GM10248 (cell line): Measurements from ENCODE around the gene KDM8.
"Not testable (repeated sequence)": the region's sequence is repeated elsewhere in the genome, so short reads cannot be mapped to it uniquely, and the experiment has no call there.

Experiments
- CTCF ChIA-PET: fragments of 300-600 bp; sonication (Branson Sonifier 250); formaldehyde crosslinking; extraction: SDS; loops from one replicate; lab custom pipeline; 2021; ENCODE audit warnings: antibody characterized with exemption; lab: Yijun Ruan, JAX
- POLR2A ChIA-PET: fragments of 350-650 bp; sonication (Branson Sonifier 250); formaldehyde crosslinking; extraction: SDS; loops from one replicate; lab custom pipeline; 2020; ENCODE audit warnings: antibody characterized with exemption; lab: Yijun Ruan, JAX
- DNase-seq: peaks from one replicate; pipeline ENCODE4 v3.0.0; 2012; ENCODE audit errors: extremely low spot score
- TF ChIP-seq, protein P1 (sequence below): IDR thresholded peaks from 2 replicates; pipeline ENCODE4 v1.5.1; 2012; ENCODE audit warnings: mild to moderate bottlenecking, low read depth; ENCODE audit errors: extremely low read depth, missing control alignments, control extremely low read depth

Gene KDM8

DNA sequence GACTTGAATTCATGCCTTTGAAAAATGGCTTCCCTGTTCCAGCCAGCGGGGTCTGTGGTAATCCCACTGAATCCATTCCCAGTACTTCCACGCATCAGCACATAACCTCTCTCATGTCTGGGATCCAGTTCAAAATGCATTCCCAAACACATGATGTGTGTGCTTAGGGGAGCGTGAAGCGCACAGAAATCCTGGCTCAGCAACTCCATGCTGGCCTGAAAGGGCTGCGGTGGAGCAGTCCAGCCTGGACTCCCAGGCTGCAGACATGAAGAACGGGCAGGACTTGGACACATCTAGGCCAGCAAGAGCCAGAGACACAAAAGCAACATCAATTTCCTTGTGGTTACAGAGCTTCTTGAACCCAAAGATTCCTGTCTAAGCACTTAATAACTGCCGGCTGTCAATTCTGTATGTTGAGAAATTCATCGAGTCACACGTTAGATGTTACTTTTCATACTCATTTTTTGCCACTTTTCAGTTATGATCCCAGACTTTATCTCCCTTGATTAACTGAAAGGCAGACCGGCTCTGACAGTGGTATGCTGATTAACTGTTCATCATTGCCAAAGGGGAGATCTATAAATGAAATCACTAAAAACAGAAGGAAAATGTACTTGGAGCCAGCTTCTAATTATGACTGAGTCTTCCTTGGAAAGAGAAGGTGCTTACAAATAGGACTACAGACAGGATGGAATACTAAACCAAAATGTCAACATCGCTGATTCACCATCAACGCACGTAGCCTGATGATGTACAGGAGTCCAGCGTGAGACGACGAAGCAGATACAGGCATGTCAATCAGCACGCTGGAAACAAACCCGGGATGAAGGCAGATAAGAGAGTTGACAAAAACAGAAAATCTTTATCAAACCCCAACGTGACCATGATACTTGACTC is 42.2 kb downstream of the KDM8 start:
- ChIA-PET CTCF (interaction anchor here (1.5 to 13.5 kb wide), 2 partner anchors 9 to 12 kb away, joined by 3 to 127 read pairs; no protein-coding TSS in a partner anchor), POLR2A (no interaction called here)
- no peak for DNase-seq
- TF ChIP-seq, protein P1, sequence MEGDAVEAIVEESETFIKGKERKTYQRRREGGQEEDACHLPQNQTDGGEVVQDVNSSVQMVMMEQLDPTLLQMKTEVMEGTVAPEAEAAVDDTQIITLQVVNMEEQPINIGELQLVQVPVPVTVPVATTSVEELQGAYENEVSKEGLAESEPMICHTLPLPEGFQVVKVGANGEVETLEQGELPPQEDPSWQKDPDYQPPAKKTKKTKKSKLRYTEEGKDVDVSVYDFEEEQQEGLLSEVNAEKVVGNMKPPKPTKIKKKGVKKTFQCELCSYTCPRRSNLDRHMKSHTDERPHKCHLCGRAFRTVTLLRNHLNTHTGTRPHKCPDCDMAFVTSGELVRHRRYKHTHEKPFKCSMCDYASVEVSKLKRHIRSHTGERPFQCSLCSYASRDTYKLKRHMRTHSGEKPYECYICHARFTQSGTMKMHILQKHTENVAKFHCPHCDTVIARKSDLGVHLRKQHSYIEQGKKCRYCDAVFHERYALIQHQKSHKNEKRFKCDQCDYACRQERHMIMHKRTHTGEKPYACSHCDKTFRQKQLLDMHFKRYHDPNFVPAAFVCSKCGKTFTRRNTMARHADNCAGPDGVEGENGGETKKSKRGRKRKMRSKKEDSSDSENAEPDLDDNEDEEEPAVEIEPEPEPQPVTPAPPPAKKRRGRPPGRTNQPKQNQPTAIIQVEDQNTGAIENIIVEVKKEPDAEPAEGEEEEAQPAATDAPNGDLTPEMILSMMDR, result no peak

DNA sequence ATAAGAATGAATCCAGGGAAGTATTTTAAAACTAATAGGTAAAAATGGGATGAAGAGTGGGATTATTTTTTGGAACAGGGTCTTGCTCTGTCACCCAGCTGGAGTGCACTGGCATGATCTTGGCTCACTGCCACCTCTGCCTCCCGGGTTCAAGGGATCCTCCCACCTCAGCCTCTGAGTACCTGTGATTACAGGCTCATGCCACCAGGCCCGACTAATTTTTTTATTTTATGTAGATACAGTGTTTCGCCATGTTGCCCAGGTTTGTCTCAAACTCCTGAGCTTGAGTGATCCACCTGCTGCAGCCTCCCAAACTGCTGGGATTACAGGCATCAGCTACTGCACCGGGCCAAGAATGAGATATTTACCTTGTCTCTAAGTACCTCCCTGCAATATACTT is 43.1 kb downstream of the KDM8 start:
- ChIA-PET POLR2A (no interaction called here), CTCF (interaction anchor here (0.8 to 13.5 kb wide), 3 partner anchors 10 to 122 kb away, joined by 3 to 127 read pairs (median 3); no protein-coding TSS in a partner anchor)
- no peak for DNase-seq
- TF ChIP-seq, protein P1, result no peak

DNA sequence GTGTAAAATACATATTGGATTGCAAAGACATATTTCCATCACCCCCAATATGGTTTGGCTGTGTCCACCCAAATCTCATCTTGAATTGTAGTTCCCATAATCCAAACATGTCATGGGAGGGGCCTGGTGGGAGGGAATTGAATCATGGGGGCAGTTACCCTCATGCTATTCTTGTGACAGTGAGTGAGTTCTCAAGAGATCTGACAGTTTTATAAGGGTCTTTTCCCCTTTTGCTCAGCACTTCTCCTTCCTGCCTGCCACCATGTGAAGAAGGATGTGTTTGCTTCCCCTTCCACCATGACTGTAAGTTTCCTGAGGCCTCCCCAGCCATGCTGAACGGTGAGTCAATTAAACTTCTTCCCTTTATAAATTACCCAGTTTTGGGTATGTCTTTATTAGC is 43.8 kb downstream of the KDM8 start:
- CTCF ChIA-PET, result interaction anchor here (1.5 to 13.5 kb wide), 2 partner anchors 10 to 11 kb away, joined by 3 to 127 read pairs; no protein-coding TSS in a partner anchor
- POLR2A ChIA-PET, DNase-seq: not testable (repeated sequence)

DNA sequence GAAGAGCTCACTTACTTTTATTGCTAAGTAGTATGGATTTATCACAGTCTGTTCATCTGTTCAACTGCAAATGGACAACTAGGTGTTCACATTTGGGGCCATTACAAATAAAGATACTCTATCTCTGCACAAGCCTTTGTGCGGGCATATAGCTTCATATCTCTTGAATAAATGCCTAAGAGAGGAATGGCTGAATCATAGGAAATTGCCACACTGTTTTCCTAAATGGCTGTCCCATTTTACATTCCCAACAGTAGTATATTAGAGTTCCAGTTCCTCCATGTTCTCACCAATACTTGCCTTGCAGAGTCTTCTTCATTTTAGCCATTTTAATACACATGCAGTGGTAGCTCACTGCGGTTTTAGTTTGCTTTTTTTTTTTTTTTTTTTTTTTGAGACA is 44.7 kb downstream of the KDM8 start:
- DNase-seq, result no peak
- TF ChIP-seq, protein P1, result no peak
- CTCF ChIA-PET, result interaction anchor here (13.5 kb wide), 1 partner anchor 12 kb away, joined by 127 read pairs; no protein-coding TSS in a partner anchor
- POLR2A ChIA-PET, result interaction anchor here (0.6 kb wide), 1 partner anchor 8 kb away, joined by 7 read pairs; no protein-coding TSS in a partner anchor

DNA sequence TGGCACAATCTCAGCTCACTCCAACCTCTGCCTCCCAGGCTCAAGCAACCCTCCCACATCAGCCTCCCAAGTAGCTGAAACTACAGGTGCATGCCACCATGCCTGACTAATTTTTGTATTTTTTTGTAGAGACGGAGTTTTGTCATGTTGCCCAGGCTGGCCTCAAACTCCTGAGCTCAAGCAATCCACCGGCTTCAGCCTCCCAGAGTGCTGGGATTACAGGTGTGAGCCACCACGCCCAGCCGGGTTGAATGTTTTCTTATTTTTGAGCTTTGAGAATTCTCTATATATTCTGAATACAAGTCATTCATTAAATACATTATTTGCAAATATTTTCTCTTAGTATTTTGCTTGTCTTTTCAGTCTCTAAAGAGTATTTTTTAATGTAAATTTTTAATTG is 45.6 kb downstream of the KDM8 start:
- DNase-seq, POLR2A ChIA-PET: not testable (repeated sequence)
- CTCF ChIA-PET, result interaction anchor here (13.5 kb wide), 1 partner anchor 13 kb away, joined by 127 read pairs; no protein-coding TSS in a partner anchor

DNA sequence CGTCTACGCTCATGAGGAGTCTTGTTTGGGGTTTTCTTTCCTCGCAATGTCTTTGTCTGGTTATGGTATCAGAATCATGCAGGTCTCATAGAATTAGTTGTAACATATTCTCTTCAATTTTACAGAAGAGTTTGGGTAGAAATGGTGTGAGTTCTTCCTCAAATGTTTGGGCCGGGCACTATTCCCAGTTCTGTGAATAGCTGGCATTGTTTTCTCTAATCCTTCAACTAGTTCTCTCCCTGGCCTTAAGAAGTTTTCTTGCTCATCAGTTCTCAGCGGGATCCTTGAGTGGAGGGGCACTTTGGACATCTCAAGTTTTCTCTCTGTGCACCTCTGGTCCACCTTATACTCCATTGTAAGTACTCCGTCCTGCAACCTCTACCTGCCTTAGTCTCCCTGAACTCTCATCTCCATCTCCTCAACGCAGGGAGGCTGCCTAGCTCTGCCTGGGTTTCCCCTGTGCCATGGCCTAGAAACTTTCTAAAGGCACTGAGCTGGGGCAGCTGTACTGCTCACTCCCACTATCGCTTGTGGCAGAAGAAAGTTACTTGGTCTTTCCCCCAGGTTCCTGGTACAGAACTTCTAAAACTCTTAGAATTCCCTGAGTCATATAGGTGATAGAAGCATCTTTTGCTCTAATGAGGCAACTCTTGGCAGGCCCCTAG is 48.3 kb downstream of the KDM8 start:
- DNase-seq, result no peak
- ChIA-PET POLR2A (interaction anchor here (0.5 kb wide), 1 partner anchor 472 kb away, joined by 7 read pairs; no protein-coding TSS in a partner anchor), CTCF (interaction anchor here (1.2 to 13.5 kb wide), 4 partner anchors 14 to 116 kb away, joined by 3 to 127 read pairs (median 6); no protein-coding TSS in a partner anchor)
- TF ChIP-seq, protein P1, result no peak

DNA sequence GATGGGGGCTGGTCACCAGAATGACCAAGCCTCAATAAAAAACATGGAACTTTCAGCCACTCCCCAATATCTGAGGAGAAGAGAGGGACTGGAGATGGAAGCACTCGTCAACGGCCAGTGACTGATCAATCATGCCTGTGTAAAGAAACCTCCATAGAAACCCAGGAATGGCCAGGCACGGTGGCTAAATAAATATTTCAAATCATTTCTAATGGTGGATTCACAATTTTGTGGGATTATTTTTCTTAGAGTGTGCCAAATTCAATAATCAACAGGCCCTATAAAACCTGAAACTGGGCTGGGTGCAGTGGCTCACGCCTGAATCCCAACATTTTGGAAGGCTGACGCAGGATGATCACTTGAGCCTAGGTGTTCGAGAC is 48.9 kb downstream of the KDM8 start:
- TF ChIP-seq, protein P1, result no peak
- ChIA-PET POLR2A (interaction anchor here (0.5 kb wide), 1 partner anchor 472 kb away, joined by 7 read pairs; no protein-coding TSS in a partner anchor), CTCF (interaction anchor here (1.2 to 13.5 kb wide), 3 partner anchors 14 to 48 kb away, joined by 3 to 127 read pairs (median 4); no protein-coding TSS in a partner anchor)

More for the DNA sequence above, 48.9 kb downstream of the KDM8 start:
- no peak for DNase-seq
